Activated naive CD4-positive, alpha-beta T cell (primary cell): ENCODE data around the gene LGALS3.
"Not testable (repeated sequence)": the region's sequence is repeated elsewhere in the genome, so short reads cannot be mapped to it uniquely, and the experiment has no call there.

ENCODE experiments used
- DNase-seq, 4 experiments: peaks; one replicate each; lab custom pipeline; 2025; lab: John Stamatoyannopoulos, UW

Gene LGALS3

GRCh38 chr14:55129086-55129427, at the start of gene LGALS3:
Gene LGALS3, plus strand, starts transcription at chr14:55129252. Its CDS starts 8,122 bp downstream, at chr14:55137374.
- no peak for DNase-seq

- not testable (repeated sequence) for DNase-seq
Measured at GRCh38 chr14:55079961-55080360, 49.1 kb upstream of the LGALS3 start.

GRCh38 chr14:55084401-55085059, 44.5 kb upstream of the LGALS3 start:
- DNase-seq: no peak

GRCh38 chr14:55085060-55085660, 43.9 kb upstream of the LGALS3 start:
- no peak for DNase-seq

- no peak for DNase-seq
Measured at GRCh38 chr14:55086938-55087337, 42.1 kb upstream of the LGALS3 start.

- DNase-seq: no peak
Measured at GRCh38 chr14:55088356-55088755, 40.7 kb upstream of the LGALS3 start.

GRCh38 chr14:55092341-55092740, 36.7 kb upstream of the LGALS3 start:
- no peak for DNase-seq

- no peak for DNase-seq
Measured at GRCh38 chr14:55094292-55095157, 34.5 kb upstream of the LGALS3 start.

- no peak for DNase-seq
Measured at GRCh38 chr14:55097881-55098560, 31.0 kb upstream of the LGALS3 start.

GRCh38 chr14:55098561-55098898, 30.5 kb upstream of the LGALS3 start:
- no peak for DNase-seq

- DNase-seq: no peak
Measured at GRCh38 chr14:55099756-55100155, 29.3 kb upstream of the LGALS3 start.

GRCh38 chr14:55101698-55102097, 27.4 kb upstream of the LGALS3 start:
- DNase-seq: no peak

GRCh38 chr14:55102141-55102621, 26.9 kb upstream of the LGALS3 start:
- DNase-seq: no peak

- peak in 1 of 4 experiments; percentile 3 for DNase-seq
Measured at GRCh38 chr14:55103005-55103640, 25.9 kb upstream of the LGALS3 start.

GRCh38 chr14:55103971-55104954, 24.8 kb upstream of the LGALS3 start:
- no peak for DNase-seq

- DNase-seq: no peak
Measured at GRCh38 chr14:55105991-55106390, 23.1 kb upstream of the LGALS3 start.

- DNase-seq: no peak
Measured at GRCh38 chr14:55107766-55108554, 21.1 kb upstream of the LGALS3 start.

GRCh38 chr14:55109836-55110235, 19.2 kb upstream of the LGALS3 start:
- DNase-seq: no peak

- no peak for DNase-seq
Measured at GRCh38 chr14:55111122-55111708, 17.8 kb upstream of the LGALS3 start.
